ENCODE data around the gene CABP2. TPM values are rescaled to one million over a fixed set of nuclear protein-coding genes. Genes with fewer than 3 reads are reported as not detected.

CABP2 gene
- polyA plus RNA-seq, 1 of the 3 experiments (the other 2 are of a cell fraction): not detected

GRCh38 chr11:67538823-67539505 lies 15.7 kb upstream of the CABP2 start:
- Histone ChIP-seq H3K27ac (ENCODE audit: low read depth in 2 of 2, low read length in 1 of 2) (no peak overlapping the region), H3K9me2 (no peaks in the 10 kb centered on the region), H3K4me2 (no peak overlapping the region), H4K20me1 (ENCODE audit: insufficient read depth) (no peaks in the 10 kb centered on the region), H3F3A (replicated peaks; ENCODE audit: insufficient read depth) (peaks cover 3% of the 10 kb centered on the region), H3K79me2 (ENCODE audit: insufficient read depth) (no peaks in the 10 kb centered on the region), H3K27me3 (ENCODE audit: insufficient read depth) (no peaks in the 10 kb centered on the region), H2AFZ (ENCODE audit: low read depth) (no peak overlapping the region), H3K36me3 (replicated peaks in 1 of 2; ENCODE audit: control insufficient read depth in 1 of 2, insufficient read depth in 2 of 2, low read length in 1 of 2) (no peaks in the 10 kb centered on the region), H3K4me3 (ENCODE audit: low read depth in 2 of 2, low read length in 1 of 2) (no peak overlapping the region), H3K9me3 (peaks cover 8% of the 10 kb centered on the region; the same call in 1 of the 2 replicates), H3K9ac (no peak overlapping the region), H3K4me1 (ENCODE audit: control insufficient read depth in 1 of 2, insufficient read depth in 2 of 2, low read depth in 1 of 2, low read length in 1 of 2) (no peaks in the 10 kb centered on the region)
- no peak for TF ChIP-seq ZBTB33 (IDR thresholded peaks at IDR 0.05; ENCODE audit: borderline replicate concordance, low read depth)
- TF ChIP-seq RCOR1 (IDR thresholded peaks at IDR 0.05; ENCODE audit: low read length): no peak
- POLR2A ChIA-PET: no interaction called here
- CTCF ChIA-PET: interaction anchor here (0.6 kb wide), 2 partner anchors 193 to 860 kb away, joined by 3 read pairs; no protein-coding TSS in a partner anchor
- DNase-seq: no peak
- WGBS (ENCODE audit: low lambda C conversion rate): 68% methylated on average over 8 of the region's 10 CpGs

GRCh38 chr11:67538306-67538705 lies 15.1 kb upstream of the CABP2 start:
- DNase-seq: no peak
- ChIA-PET POLR2A (no interaction called here), CTCF (interaction anchor here (0.6 to 1.5 kb wide), 2 partner anchors 24 to 860 kb away, joined by 3 to 5 read pairs; no protein-coding TSS in a partner anchor)
- Histone ChIP-seq H3K9me3 (peaks cover 11% of the 10 kb centered on the region; the same call in 1 of the 2 replicates), H3K36me3 (replicated peaks in 1 of 2; ENCODE audit: control insufficient read depth in 1 of 2, insufficient read depth in 2 of 2, low read length in 1 of 2) (no peaks in the 10 kb centered on the region), H3K79me2 (ENCODE audit: insufficient read depth) (no peaks in the 10 kb centered on the region), H3K27me3 (ENCODE audit: insufficient read depth) (no peaks in the 10 kb centered on the region), H3K27ac (ENCODE audit: low read depth in 2 of 2, low read length in 1 of 2) (no peak overlapping the region), H3K4me2 (no peak overlapping the region), H3K4me1 (ENCODE audit: control insufficient read depth in 1 of 2, insufficient read depth in 2 of 2, low read depth in 1 of 2, low read length in 1 of 2) (no peaks in the 10 kb centered on the region), H2AFZ (ENCODE audit: low read depth) (no peak overlapping the region), H4K20me1 (ENCODE audit: insufficient read depth) (no peaks in the 10 kb centered on the region), H3K4me3 (ENCODE audit: low read depth in 2 of 2, low read length in 1 of 2) (no peak overlapping the region), H3F3A (replicated peaks; ENCODE audit: insufficient read depth) (peaks cover 3% of the 10 kb centered on the region), H3K9ac (no peak overlapping the region), H3K9me2 (no peaks in the 10 kb centered on the region)
- TF ChIP-seq EZH2phosphoT487 (IDR thresholded peaks at IDR 0.05; ENCODE audit: borderline replicate concordance, low read depth): no peak
- no peak for TF ChIP-seq SMC3 (IDR thresholded peaks at IDR 0.05; ENCODE audit: low read depth, low read length)
- no peak for TF ChIP-seq MEF2A (IDR thresholded peaks at IDR 0.05; ENCODE audit: borderline replicate concordance, low read depth)
- TF ChIP-seq TCF12 (IDR thresholded peaks at IDR 0.05): no peak
- no peak for TF ChIP-seq SIN3A (IDR thresholded peaks at IDR 0.05; ENCODE audit: borderline replicate concordance, low read depth, low read length)
- TF ChIP-seq MXI1 (IDR thresholded peaks at IDR 0.05; ENCODE audit: low read depth, low read length): no peak
- no peak for TF ChIP-seq RAD21 (IDR thresholded peaks at IDR 0.05; ENCODE audit: low read length)
- no peak for TF ChIP-seq RXRA (IDR thresholded peaks at IDR 0.05; ENCODE audit: borderline replicate concordance, low read depth)
- no peak for TF ChIP-seq USF2 (IDR thresholded peaks at IDR 0.05; ENCODE audit: borderline replicate concordance, low read depth, low read length)
- TF ChIP-seq RCOR1 (IDR thresholded peaks at IDR 0.05; ENCODE audit: low read length): no peak
- TF ChIP-seq NFIC (IDR thresholded peaks at IDR 0.05; ENCODE audit: borderline replicate concordance): no peak
- no peak for TF ChIP-seq JUND (IDR thresholded peaks at IDR 0.05)
- no peak for TF ChIP-seq FOXJ3 (CRISPR knock-in tag; IDR thresholded peaks at IDR 0.05)
- TF ChIP-seq USF1 (IDR thresholded peaks at IDR 0.05; ENCODE audit: borderline replicate concordance, low read depth): no peak
- WGBS (ENCODE audit: low lambda C conversion rate): 21% methylated on average over 6 of the region's 6 CpGs
